Stimulated activated CD4-positive, alpha-beta T cell treated with anti-CD3 and anti-CD28 coated beads, TNF-alpha, amount 100 ng/mL, for 48 hours (primary cell): Measurements from ENCODE around the gene UNK.
"Not testable (repeated sequence)": the region's sequence is repeated elsewhere in the genome, so short reads cannot be mapped to it uniquely, and the experiment has no call there.

Source experiments
- DNase-seq, 3 donors: peaks; one replicate each; pipeline ENCODE4 v3.0.0-alpha.2; 2020; ENCODE audit warnings: low read depth in 3 of 3

UNK gene

DNA sequence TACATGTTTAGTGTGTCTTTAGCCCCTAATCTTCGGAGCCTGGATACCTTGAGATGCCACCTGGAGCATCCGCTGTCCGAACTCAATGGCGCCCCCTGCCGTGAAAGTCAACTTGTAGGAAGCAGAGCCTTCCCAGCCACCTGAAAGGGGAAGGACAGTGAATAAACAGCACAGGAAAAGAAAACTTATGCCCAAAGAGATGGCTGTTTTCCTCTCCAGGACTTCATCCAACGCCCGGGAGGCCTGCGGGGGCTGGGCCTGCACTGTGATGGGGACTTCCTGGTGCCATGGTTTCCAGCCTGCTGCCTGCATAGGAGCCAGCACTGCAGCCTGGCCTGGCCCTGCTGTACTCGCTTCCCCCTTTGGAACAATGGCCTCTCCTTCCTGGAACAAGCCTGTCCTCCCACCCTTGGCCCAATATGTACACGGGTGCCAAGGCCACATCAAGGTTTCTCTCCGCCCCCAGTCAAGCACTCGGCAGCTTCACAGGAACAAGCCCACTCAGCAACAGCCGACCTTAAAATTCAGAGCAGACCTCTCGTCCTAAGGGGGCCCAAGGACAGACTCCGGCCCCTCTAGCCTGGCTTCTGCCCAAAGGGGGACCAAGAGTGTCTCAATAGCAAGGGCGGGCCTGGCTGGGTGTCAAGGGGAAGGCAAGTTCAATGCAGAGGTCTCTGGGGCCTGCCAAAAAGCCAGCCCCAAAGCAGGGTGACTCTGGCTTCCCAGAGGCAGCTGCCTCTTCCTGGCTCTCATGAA lies 64.1 kb downstream of the UNK start:
- peak; percentile 63 to 84 (median 83) for DNase-seq

DNA sequence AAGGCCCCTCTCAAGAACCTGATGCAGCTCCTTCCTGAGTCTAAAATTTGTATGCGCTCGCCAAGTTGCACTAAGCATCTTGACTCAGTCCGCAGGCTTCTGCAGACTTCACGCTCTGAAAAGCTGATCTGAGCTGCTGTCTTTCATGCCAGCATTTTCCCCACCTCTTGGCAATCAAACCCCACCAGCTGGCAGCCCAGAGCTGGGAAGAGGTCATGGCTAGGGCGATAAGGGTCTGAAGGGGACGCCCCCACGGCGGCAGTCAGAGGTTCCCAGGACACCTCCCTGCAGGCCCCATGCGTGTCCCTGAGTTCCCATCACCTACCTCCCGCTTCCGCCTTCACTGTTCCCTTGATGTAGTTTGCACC lies 64.7 kb downstream of the UNK start:
- DNase-seq, result no peak

DNA sequence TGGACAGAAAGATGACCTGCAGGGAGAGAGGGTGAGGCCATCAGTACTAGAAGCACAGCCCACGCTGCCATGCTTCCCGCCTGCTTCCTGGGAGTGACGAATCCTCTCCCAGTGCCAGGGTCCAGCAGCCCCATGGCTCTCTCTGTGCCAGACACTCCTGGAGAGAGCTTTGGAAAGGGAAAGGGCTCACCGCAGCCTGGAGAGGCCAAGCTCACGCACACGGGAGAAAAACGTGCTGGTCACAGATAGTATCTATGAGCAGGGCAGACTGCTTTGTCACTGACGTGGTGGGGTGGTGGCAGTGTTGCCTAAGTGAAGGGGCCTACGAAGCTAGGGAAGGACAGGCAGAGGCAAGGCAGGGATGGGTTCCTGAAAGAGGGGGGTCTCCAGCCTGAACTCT lies 65.1 kb downstream of the UNK start:
- no peak for DNase-seq

DNA sequence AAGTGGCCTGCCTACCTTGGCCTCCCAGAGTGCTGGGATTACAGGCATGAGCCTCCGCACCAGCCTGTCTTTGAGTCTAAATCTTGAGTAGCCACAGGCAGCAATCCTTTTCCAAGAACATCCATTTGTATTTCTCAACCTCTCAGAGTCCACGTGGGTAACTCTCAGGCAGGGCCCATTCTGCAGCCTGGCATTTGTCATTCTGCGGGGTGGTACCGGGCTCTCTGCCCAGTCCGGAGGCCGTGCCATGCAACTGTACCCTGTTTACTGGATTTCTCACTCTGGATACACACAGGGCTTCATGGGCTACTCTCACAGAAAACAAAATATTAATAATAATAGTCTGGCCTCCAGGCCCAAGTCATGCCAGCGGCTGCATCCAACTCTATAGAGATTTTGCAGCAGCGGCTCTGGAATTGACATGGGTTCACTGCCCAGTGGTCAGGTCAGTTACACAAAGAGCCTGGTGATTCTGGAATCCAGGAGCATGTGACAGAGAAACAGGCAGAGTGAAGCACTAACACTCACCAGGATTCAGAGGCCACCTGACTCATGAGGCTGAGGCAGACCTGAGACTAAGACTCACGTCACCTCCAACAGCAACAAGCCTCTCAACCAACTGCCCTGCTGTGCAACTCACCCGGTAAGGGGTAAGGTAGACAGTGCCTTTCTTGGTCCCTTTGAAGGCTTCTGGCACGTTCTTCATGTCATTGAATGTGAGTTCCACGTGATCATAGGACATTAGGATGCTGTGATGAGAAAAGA lies 66.5 kb downstream of the UNK start:
- DNase-seq, result no peak

DNA sequence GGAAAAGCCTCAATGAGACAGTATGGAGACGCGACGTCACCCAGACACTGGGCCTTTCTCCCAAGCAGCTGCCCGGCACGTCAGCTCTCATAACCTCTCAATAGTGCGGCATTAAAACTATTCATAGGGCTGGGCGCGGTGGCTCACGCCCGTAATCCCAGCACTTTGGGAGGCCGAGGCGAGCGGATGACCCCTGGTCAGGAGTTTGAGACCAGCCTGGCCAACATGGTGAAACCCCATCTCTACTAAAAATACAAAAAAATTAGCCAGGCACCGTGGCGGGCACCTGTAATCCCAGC lies 67.0 kb downstream of the UNK start:
- not testable (repeated sequence) for DNase-seq

DNA sequence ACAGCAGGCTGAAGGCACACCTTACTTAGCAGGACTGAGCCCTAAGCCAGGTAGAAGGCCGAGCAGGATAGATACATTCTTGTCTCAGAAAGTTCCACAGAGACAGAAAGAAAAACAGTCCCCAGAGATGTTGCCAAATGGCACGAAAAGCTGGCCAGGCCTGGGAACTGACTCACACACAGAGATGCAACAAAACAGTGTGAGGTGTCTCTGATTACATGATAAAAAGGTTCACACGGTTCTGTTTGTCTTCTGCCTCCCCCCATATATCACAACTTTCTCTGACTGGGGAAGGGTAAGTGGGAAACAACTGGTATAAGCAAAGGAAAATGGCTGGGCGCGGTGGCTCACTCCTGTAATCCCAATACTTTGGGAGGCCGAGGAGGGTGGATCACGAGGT lies 68.8 kb downstream of the UNK start:
- no peak for DNase-seq

DNA sequence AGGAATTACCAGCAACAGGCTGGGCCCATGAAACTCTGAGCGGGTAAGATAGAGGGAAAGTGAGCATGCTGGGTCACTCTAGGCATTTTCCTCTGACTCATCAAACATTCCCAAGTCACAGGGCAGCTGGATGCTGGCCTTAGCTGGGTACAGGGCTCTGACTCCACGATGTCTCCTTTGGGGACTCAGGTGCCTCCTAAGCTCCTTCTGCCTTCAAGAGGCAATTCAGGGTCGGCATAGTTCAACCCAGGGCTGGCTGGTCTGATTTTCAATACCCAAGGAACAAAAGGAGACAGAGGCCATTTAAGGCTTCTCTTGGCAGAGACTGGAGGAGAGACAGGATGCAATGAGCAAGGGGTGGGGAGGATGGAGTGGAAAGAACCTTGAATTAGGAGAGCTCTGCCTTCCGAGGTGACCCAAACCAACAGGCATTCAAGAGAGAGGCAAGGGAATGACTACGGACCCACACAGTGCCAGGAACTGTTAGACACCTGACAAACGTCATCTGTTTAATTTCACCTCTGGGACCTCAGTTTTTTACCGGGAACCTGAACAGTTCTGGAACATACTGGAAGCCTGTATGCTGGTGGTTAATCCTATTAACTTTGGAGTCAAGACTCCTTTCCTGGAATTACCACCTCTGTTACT lies 69.6 kb downstream of the UNK start:
- DNase-seq, result no peak

DNA sequence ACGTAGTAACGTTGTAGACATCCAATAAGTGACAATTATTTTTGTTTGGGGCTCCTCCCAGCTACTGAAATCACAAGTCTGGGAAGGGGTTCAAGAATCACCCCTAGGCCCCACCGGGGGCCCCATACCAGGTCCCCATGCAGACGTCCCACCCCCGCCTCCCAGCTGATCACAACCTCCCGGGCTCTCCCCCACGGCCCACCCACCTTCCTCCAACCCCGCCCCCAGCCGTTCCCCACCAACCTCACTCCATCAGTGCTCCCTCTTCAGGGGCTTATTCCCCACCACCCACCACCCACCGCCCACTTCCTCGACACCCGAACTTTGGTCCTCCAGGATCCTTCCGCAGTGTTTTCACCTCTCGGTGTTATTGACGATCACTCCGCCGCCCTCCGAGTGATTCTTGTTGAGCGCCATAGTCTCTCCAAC lies 70.3 kb downstream of the UNK start:
- no peak for DNase-seq

DNA sequence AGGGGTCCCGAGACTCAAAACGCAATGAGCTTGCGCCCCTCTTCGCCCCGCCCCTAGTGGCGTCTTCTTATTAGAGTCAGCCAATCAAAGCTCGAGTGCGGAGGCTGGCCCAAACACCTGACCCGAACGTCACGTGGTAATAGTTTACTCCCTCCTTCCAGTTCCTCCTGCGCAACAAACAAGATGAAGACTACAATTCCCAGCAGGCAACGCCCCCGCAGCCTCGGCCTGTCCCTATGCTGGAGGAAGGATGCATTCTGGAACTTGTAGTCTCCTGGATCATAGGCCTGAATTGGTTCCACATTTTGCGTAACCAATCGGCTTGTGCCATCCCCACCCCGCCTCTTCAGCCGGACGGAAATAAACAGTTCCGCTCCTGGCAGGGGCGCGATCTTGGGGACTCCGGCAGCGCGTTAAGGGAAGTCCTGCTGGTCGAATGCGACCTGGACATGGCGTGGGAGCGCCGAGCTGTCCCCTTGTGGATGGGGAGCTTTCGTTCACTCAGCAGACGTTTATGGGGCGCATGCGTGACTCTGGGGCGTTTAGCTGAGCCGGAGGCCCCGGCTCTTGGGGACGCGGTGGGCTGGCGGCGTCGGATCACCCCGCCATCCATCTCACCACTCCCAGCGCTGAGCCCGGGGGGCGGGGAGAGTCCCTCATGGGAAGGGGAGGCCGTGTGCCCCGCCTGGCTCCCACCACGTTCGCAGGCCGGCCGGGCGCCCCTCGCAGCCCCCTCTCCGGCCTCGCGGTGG lies 70.9 kb downstream of the UNK start, which contains the start of gene WBP2:
TSS of gene WBP2 (minus strand) at position 26 of the 752 bp plus-strand sequence. CDS start 38 bp downstream, outside the sequence.
- DNase-seq, result peak; percentile 96 to 98 (median 97)

DNA sequence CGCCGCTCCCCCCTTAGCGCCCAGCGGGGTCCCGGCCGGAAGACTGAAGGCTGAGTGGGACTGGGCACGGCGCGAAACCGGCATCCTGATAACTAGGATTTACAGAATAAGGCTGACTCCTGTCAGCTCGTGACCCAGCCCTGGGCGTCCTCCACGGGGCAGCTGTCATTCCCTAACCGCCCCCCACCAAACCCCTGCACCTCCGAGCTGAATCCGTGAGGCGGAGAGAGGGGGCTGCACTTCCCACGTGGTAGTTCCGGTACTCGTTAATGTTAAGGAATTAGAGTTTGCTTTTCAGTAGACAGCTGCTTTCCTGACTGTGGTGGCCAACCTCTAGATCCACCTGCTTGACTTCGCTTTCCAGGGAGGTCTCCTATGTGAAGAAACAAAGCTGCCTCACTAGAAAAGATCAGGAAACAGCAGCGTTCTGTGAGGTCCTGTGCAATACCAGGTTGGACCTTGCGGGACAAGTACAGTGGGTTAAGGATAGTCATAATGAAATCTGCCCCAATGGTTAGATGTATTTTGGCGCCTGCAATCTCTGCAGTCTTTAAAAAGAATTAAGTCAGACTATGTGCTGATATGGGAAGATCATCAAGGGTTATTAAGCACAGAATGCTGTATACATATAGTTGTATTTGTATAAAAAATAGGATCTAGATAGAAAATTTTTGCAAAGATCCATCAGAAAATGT lies 71.6 kb downstream of the UNK start:
- DNase-seq, result no peak

DNA sequence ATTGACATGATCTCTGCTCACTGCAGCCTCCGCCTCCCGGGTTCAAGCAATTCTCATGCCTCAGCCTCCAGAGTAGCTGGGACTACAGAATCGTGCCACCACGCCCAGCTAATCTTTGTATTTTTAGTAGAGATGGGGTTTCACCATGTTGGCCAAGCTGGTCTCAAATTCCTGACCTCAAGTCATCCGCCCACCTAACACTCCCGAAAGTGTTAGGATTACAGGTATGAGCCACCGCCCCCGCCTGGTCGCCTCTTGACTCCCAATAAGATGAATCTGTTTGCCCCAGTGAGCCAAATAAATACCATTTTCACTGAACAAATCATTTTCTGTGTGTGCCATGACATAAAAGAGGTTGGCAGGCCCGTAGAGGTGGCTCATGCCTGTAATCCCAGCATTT lies 74.8 kb downstream of the UNK start:
- not testable (repeated sequence) for DNase-seq

DNA sequence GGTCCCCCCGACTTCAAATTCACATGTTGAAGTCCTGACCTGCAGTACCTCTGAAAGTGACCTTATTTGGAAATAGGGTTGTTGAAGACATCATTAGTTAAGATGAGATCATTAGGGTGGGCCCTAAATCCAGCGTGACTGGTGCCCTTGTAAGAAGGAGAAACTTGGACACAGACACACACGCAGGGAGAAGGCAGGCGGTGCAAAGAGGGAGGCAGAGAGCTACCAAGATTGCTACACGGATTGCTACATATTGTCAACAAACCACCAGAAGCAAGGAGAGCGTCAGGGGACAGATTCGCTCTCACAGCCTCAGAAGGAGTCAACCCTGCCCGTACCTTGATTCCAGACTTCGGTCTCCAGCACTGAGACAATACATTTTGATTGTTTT lies 77.3 kb downstream of the UNK start:
- no peak for DNase-seq

DNA sequence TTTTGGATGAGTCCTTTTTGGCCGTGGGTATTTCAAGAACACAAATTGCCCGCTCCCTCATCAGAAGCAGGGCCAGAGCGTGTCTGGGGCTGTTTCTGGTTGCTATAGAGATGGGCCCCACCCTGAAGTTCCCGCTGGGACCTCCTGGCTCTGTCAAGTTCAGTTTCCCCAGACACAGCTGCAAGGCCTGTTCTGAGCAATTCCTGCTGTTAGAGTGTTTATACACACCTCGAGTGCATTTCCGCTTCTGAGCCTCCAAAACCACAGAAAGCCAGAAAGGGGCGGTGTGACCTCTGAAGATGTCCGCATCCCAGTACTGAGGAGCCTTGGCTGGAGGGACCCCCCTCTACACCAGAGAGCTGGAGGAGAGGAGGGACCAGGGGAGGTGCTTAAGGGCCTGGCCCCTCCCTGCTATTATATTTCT lies 79.9 kb downstream of the UNK start:
- DNase-seq, result no peak

DNA sequence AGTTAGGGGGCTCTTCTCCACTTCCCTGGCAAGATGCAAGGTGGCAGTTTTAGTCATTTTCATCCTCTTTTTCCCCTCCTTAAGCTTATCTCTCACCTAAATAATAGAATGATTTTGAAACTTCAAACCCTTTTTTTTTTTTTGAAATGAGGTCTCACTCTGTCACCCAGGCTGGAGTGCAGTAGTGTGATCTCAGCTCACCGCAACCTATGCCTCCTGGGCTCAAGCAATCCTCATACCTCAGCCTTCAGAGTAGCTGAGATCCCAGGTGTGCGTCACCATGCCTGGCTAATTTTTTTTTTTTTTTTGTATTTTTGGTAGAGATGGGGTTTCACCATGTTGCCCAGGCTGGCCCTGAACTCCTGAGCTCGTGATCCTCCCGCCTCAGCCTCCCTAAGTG lies 80.3 kb downstream of the UNK start:
- not testable (repeated sequence) for DNase-seq

DNA sequence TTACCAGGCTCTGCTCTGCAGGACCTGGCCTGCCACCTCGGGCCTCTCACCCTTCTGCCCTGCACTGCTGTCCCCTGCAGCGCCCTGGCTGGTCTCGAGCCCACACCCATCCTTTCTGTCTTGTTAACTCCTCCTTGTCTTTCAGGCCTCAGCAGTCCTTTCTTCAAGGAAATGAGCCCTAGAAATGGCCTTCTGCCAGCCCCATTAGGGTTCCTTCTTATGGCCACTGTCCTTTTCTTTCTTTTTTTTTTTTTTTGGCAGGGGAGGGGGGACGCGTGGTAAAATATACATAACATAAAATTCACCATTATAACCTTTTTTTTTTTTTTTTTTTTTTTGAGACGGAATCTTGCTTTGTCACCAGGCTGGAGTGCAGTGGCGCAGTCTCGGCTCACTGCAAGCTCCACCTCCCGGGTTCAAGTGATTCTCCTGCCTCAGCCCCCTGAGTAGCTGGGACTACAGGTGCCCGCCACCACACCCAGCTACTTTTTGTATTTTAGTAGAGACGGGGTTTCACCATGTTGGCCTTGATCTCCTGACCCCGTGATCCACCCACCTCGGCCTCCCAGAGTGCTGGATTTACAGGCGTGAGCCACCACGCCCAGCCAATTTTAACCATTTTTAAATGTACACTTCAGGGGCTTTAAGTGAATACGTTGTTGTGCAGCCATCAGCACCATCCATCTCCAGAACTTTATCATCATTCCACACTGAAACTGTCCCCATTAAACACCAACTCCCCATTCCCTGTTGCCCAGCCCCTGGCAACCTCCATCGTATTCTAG lies 81.0 kb downstream of the UNK start:
- not testable (repeated sequence) for DNase-seq

DNA sequence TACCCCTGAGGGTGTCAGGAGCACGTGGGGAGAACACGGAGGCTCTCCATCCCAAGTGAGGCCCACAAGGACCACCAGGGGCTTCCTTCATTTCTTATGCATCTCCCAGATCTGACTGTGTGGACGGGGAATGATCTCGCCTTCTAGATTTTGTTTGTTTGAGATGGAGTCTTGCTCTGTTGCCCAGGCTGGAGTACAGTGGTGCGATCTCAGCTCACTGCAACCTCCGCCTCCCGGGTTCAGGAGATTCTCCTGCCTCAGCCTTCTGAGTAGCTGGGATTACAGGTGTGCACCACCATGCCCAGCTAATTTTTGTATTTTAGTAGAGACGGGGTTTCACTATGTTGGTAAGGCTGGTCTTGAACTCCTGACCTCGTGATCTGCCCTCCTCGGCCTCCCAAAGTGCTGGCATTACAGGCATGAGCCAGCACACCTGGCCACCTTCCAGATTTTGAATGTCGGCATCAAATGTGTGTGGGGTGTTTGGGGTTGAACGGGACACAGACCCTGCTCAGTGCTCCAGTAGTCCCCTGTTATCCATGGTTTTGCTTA lies 84.2 kb downstream of the UNK start:
- DNase-seq, result not testable (repeated sequence)

DNA sequence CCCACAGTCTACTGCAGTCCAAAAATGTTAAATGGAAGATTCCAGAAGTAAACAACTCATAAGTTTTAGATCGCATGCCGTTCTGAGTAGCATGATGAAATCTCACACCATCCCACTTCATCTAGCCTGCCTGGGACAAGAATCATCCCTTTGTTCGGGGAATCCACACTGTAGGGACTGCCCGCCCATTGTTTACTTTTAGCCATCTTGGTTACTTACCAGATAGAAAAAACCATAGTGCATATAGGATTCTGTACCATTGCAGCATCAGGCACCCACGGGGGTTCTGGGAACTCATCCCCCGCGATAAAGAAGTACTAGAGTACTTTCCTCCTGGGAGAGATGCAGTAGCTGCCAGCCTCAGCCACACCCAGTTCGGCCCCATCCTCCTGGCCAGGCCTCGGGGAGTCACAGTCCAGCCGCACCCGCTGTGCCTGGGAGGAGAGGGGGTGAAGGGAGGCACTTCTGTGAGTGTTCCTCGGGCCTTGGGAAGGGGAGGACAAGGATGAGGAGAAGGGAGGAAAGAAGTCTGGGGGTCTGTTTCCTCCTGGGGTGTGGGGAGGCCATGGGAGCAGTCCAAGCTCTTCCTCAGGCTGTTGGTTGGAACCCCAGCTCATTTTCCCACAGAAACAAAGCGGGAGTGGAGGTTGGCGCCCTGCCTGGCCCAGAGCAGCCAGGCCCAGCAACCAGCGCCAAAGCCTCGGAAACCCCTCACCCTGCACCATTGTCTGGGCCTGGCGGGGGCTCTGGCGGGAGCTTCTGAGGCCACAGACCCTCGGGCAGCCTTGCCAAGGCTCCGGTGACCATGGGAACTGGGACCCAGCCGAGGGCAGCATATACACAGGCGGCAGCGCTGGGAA lies 84.9 kb downstream of the UNK start:
- no peak for DNase-seq

DNA sequence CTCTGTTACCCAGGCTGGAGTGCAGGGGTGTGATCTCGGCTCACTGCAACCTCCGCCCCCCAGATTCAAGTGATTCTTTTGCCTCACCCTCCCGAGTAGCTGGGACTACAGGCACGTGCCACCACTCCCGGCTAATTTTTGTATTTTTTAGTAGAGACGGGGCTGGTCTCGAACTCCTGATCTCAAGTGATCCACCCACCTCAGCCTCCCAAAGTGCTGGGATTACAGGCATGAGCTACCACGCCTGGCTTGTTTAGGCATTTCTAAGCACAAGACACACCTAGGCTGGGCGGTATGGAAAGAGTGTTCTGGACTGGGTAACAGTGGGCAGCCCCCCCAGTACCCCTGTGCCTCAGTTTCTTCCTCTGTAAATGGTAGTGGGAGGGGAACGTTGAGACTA lies 85.6 kb downstream of the UNK start:
- DNase-seq, result not testable (repeated sequence)
